ENCODE results near the gene CADM1. TPM values are rescaled to one million over a fixed set of nuclear protein-coding genes. Genes with fewer than 3 reads are reported as not detected.

Gene CADM1
- polyA plus RNA-seq, 1 donor = 161 TPM

DNA sequence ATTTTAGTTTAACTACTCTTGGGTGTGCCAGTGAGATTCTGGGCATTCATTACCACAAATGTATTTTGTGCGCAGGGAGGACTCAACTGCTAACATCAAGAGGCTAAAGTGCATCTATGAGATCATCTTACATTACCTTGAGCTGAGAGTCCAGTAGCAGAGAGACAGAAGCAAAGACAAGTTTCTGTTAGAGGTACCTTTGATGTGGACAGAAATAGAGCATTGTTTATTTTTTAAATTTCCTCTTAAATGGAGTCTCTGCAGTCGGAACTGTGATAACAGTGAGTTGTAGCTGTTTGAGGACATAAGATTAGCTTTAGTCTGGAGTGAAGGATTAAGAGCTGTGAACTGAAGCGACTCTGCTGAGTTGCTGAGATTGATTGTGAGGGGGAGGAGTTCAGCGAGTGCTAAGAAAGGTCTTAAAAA is 297.0 kb downstream of the CADM1 start:
- DNase-seq = no peak

DNA sequence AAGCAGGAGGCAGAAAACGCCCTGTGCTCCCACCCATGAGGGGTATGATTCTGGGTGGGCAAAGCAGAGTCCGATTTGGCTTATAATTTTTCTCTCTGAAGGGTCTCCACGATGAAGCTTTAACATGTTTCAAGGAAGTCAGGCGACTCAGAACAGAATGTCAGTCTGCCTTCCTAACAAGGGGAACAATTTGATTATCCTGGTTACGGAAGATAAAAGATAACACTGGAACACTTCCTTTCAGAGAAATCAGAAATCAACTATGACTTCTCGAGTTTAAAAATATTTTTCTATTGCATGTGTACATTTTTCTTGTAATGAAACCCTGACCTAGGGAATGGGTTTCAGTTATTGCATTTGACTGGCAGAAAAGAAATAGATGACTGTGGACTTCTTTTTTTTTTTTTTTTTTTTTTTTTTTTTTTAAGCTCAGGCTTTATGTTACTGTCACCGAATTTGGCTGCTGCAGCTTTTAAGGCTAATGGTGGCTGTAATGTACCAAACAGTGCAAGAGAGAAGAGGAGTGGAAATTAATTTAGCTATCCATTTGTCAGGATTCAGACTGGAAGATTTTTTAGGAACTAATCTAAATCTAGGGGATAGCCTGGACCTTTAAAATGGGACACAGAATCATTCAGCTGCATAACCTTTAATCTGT is 297.7 kb downstream of the CADM1 start:
- DNase-seq = no peak

DNA sequence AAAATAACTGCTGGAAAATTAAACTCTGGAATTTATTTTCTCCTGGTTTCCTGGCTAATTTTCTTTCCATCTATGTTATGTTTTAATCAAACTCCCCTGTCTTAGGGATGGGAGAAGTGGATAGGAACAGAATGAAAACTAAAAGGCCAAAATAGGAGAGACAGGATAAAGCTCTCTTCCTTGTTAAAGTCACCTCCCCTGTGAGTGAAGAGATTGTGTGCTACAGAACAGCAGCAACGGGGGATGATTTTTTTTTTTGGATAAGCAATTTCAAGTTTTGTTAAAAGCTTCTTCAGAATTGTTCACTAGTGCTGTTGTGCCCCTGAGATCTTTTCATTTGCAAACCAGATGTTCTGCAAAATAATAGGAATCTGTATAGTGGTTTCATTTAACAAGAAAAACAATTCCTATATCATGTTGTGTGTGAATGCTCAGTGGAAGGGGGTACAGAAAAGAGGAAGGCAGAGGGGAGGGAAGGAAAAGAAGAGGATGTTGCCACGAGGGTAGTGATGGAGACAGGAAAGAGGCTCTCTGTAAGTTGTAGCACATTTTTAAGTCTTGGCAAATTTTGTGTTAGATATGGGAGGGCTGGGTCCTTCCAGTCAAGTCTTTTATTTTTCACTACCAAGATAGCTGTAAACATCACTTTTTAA is 301.2 kb downstream of the CADM1 start:
- no peak for DNase-seq

DNA sequence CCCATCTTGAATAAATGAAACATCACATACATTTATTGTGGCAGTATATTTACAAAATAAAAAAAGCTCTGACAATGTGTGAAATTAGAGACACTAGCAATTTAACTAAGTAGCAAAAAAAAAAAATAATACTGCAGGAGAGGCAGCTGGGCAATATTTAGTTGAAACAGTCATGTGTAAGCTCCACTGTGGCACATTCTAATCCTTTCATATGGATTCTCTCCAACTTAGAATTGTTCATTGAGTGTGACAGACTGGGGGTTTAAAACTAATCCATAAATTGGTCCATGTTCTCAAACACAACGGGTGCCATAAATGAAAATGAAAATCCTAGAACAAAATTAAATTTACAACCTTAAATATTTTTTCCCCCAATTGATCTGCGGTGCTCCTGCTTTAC is 302.1 kb downstream of the CADM1 start:
- DNase-seq = no peak

DNA sequence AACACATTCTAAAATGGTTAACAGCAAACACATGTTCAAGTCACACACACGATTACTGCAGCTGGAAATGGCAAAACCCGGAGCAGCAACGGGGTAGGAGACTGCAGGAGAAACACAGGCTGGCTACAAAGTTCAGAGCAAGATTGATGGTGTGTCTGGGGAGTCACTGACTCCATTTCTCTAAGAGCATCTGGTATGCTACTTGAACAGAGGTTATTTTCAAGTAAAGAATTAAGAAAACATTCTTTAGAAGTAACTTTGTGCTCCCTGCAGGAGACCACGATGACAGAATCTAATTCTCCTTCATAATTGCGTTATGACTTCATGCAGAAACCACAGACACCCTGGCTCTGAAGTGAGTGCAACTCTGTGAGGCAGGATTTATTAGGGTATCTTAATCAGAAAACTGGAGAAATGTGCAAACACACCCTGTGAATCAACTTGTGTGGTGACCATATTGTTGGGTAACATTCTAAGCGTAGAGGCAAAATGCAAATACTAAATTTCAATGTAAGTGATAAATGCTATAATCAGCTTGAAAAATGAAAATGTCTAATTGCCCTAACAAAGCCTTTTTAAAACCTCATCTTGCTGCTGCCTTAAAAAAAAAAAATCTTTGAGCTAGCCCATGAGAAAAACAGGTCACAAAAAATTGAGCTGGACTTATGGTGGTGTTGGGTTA is 303.0 kb downstream of the CADM1 start:
- DNase-seq = peak; percentile 68

DNA sequence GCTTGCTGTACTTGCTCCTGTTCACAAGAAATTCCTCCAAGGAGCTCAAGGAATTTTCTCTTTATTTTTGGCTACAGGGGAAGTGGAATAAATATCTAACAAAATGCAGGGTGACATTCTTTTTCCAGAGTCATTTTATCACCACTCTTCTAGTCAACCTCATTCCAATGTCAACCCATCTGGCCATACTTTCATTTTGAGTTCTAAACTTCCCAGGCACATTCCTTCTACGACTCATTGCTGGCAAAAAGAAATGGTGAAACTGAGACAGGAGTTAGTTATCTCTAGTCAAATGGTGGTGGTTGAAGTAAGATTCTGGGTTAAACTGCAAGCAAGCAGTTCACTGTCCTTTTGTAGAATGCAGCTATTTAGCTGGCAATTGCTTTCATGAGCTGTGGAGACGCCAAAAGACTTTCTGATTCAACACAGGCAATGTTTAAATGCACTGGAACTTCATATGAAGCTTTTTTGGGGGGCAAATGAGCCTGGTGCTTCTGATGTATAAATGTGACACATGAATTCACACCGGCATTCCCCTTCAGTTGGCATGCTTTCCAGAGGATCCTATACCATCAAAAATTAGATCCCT is 304.6 kb downstream of the CADM1 start:
- no peak for DNase-seq

DNA sequence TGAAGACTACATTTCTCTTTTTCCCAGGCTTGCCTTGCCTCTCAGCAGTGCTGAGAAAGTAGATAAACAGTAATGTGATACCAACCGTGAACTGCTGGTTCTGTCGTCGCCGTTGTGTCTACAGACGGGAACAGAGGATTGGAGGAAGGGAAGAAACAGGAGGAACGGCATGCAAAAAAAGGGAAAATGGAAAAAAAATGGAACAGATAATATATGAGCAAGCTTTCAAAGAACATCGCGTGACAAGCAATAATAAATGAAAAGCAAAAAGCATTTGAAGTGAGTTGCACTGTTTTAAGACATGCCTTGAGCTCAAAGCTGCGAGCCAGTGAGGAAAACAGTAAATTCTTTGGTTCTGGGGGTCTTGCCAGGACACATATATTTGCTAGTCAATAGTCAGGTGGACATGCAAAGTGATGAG is 305.9 kb downstream of the CADM1 start:
- peak; percentile 63 for DNase-seq

DNA sequence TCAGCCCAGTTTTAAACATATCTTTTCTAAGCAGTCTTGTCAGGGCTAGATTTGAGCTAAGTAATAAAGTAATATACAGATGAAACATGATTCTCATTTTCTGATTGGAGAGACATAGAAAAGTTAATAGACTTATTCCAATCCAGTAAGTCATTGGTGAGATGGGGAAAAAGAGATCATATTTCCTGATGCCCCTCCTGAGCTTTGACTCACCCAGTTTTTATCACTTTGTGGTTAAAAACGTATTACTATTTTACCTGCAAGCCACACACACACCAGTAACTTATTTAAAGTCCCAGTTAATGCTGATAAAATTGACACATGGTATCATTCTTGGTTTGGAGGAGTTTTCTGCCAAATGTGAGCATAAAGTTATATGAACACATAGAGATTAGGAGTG is 306.8 kb downstream of the CADM1 start:
- DNase-seq = no peak

DNA sequence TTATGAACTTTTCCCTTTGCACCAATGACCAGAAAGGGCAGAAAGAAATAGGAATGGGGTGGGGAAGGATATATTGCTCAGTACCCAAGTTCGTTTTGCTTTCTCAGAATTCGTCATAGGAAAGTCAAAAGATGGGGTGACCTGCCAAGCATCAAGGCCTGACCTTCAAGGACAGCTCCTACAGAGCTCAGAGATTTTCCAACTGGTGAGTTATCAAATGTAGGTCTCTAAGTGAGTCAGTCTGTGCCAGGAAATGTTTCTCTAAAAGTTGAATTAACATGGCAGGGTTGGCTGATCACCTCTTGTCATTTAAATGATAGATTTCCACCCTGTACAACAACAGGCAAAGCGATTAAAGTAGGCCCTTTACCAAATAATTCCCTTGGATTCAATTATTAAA is 307.2 kb downstream of the CADM1 start:
- DNase-seq = no peak

DNA sequence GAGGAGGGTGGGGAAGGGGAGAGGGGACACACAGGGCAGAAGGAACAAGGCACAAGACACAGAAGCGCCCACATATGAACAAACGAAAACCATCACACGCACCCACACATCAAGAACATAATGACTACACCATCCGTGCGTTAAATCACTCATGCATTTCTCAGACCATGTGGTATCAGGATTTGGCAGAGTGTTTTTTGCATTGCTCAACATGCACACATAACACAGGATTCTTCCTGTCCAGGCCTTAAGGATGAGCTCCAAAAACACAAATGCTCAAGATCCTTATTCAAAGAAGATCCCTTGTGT is 309.5 kb downstream of the CADM1 start:
- DNase-seq = no peak

DNA sequence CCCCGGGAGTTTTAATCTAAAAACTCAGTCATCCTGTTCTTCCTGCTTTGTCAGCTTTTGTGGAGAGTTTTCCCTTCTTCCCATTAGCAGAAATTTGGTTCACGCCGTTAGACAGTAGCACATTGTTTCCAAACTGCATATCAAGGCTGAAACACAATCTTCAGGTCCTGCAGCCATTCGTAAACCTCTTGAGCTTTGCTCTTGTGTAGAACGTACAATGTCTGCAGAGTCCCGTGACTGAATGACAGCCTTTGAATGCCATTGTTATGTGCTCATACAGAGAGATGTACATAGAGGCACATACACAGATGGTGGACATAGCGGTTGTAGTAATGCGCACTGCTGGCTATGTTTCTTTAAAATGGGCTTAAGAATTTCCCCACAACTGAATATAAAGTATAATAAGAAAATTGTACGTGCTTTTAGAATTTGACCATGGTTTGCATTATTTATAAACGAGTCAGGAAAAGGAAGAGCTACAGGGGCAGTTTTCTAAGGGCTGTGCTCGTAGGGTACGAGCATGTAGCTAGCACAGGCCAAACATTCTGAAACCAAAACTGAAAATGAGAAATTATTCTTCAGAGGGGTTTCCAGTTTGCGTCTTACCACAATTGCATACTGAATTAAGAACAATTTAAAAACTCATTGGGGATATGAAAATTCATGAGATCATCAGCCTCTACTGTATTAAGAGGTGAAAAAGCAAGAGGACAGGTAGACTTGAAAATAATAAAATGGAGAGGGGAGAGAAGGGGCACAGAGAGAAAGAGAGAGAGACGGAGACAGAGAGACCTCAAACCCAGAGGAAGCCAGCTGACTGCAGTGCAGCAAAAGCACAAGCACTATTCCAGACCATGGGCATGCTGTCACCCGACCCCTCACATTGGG is 310.1 kb downstream of the CADM1 start:
- no peak for DNase-seq

DNA sequence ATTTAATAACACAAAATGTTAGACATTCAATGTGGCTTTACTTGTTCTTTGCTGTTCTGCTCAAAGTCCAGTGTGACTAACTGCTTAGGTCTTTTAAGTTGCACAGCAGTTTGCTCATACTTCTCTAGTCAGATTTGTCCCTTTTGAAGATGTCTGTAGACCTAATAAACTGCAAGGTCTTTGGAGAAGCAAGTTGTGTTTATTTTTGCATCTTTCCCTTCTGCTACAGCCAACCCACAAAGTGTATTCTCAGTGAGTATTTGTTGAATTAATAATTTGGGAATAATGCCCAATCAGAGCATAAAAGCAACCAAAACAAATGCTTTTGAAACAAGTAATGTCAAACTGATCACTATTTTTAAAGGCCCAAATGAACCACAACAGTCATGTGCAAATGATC is 312.5 kb downstream of the CADM1 start:
- no peak for DNase-seq

DNA sequence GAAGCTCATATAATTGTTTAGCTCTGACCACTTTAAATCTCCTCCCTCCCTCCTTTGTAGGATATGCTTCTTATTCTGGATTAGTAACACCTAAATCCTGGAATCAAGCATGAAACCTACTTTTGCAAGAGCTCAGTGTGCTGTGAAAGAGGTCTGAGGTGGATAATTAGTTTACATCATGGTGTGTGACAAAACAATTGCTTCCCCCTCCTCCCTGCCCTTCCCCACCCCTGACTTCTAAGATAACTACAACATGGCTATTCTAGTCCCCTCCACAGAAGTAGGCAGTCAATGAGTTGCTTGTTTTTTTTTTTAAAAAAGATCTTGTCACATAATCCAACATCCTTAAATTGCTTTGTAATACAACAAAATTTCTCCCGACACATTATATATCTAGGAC is 314.0 kb downstream of the CADM1 start:
- DNase-seq = no peak

DNA sequence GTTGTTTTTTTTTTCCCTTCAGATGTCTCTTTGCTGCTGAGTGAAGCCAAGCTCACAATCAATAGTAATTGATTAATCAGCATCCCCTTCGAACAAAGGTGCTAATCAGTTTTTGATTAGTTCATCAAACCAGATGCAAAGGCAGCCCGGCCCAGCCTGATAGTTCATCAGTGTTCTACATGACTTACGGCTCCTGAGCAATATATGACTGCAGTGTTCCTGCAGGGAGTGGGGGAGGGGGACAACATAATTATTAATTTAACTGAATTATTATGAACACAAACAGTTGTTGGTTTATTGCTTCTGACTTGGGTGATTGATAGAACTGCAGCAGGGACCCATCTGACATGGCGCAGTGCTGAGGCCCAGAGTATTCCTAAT is 315.3 kb downstream of the CADM1 start:
- DNase-seq = no peak

DNA sequence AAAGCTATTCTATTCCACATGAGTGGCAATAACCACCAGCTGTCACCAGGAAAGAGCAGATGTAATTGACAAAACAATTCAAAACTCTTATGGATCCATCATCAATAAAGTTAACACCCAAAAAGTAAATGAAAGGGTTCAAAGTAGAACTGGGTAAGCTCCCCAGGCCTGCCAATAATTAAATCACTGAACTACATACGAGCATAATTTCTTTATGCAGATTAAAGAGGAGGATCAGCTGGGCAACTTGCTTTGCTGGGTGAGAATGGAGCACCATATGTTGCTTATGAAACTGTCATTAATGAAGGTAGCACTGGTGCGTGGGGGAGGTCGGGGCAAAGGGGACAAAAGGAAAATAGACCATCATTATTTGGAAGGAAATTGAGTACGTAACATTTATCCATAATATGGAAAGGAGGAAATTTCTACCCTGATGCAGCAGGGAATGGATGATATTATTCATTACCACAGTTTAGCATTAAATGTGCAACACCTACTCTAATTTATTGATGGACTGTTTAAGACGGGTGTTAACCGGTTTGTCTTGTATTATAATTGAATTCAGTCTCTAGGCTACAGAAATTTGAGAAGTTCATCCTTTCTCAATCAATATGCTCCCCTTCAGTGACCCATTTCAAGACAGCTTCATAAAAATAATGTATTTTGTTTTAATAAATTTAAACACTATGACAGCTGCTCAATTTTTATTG is 315.9 kb downstream of the CADM1 start:
- no peak for DNase-seq

DNA sequence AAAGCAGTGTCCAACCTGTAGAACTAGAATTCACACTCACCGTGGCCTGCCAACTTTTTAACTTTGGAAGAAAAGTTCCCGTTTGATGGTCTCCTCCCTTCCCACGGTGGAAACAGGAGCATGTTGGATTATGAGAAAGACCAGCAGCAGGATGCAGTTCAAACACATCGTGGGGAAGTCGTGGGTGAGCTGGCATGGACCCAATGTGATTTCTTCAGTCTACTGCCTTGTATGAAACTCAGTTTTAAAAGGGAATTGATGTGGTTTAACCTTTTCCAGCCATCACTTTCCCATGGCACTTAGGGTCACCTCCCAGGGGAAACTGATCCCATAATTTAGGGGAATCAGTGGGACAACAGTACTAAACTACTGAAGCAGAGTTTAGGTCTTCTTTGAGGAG is 318.3 kb downstream of the CADM1 start:
- DNase-seq = no peak

DNA sequence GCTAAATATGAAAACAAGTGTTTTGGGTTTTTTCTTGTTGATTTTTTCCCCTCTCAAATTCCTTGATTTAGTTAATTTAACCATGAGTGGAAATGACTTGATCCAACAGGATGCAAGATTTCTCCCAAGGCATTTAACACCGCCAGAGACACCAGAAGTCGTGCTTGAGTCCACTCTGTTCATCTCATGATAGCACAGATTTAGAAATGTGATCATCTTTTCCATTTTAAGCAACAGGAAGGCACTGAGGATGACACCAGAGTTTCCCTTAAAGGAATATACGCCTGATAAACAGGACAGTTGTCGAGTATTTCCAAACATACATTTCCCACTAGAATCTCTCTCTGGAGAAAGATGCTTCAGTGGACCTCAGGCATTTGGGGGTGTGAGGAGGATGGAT is 318.7 kb downstream of the CADM1 start:
- DNase-seq = no peak

DNA sequence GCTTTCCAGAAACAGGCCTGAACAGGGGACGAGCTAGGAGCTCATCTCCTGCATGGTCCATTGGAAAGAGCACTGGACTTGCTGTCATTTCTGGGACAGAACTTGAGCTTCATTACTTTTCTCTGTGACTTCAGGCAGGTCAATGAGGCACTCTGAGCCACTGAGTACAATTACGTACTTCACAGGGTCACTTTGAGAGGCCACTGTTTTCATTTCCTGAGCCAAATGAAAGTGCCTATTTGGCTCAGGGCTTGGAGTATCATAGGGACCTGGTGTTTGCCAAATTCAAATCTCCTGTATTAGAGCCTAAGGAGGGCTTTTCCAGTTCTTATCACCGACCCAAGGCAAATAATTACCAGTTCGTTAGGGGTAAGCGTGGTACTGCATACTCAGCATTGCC is 319.3 kb downstream of the CADM1 start:
- no peak for DNase-seq

DNA sequence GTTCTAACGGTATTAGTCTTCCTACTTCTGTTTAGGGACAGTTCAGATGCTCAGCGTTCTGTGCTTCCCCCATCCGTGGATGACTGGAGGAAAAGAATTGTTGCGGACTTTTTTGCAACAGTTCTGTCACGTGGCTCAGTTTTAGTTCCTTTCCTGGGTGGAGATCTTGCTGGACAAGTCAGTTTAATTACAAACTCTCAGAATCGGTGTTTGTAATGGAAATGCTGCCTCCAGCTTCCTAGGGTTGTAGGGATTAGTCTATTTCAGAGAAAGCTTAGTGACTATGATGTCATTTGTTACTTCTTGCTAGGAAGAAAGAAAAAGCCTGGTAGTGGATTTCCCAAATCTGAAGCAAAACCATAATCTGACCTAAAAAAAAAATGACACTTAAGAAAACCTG is 320.4 kb downstream of the CADM1 start:
- DNase-seq = no peak

DNA sequence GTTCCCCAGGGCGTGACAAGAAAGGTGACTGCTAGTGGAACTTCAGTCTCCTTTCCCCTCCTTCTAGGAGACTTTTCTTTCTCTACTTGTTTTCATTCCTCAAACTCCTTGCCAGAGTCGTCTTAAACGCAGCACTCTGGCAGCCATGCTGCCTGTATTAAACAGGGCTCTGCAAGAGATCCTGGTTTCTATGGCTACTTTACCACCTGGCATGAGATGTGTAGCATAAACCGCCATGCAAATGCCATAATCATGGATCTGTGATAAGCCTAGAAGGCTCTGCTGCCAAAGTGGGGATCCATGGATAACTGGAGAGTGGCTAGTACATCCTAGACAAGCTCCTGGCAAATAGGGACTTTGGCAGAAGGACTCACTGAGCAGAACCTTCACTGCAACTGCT is 321.1 kb downstream of the CADM1 start:
- DNase-seq = no peak

DNA sequence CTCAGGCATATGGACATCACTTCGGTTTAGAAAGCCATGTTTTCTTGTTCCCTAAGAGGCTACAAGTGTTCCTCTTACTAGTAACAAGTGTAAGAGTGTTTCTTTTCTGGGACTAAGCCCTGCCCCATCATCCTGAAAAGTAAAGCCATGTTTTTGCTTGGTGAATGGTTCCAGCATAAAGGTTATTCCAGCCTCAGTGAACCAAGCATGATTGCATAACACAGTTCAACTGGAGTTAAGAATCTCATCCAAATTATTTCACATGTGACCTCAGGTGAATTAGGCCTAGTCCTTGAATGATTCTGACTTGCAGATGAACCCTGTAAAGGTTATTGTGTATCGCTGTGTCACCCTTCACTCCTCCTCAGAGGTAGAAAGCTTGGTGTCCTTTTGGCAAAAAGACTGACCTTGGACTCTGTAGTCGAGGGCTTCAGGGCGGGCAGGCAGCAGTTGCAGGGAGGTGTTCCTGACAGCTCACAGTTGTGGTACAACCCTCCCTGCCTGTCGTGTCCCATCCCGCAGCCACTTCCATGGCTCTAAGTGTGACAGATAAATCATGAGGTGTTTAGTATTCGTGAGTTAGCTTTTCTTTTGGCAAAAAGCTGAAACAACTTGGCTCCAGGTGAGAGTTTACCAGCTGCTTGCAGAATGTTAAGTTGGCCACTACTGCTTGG is 321.8 kb downstream of the CADM1 start:
- DNase-seq = no peak

Measured in left kidney (tissue), 2 donors.